GM12874 (cell line): ENCODE results near the gene ETS1.

Source experiments
- CTCF ChIP-seq: IDR thresholded peaks from 2 replicates; pipeline ENCODE4 v1.5.1; 2011; ENCODE audit warnings: low read depth, mild to moderate bottlenecking, control low read depth, low read length, moderate library complexity; ENCODE audit not compliant: insufficient read depth

The ETS1 gene

GRCh38 chr11:128517451-128518230, 69.7 kb downstream of the ETS1 start:
- TF ChIP-seq CTCF: no peak

- TF ChIP-seq CTCF: no peak
Observed at GRCh38 chr11:128516886-128517285, 70.5 kb downstream of the ETS1 start.

GRCh38 chr11:128515826-128516778, 71.3 kb downstream of the ETS1 start:
- no peak for TF ChIP-seq CTCF

- no peak for TF ChIP-seq CTCF
Observed at GRCh38 chr11:128515086-128515485, 72.3 kb downstream of the ETS1 start.

GRCh38 chr11:128513915-128514681, 73.3 kb downstream of the ETS1 start:
- TF ChIP-seq CTCF: no peak

GRCh38 chr11:128512474-128512996, 74.8 kb downstream of the ETS1 start:
- no peak for TF ChIP-seq CTCF
